ENCODE data around the gene PFDN2. TPM values are rescaled to one million over a fixed set of nuclear protein-coding genes. Genes with fewer than 3 reads are reported as not detected.

Gene PFDN2
- polyA plus RNA-seq, 1 of the 3 experiments (the other 2 are of a cell fraction), result 445 TPM

- TF ChIP-seq, protein P1, sequence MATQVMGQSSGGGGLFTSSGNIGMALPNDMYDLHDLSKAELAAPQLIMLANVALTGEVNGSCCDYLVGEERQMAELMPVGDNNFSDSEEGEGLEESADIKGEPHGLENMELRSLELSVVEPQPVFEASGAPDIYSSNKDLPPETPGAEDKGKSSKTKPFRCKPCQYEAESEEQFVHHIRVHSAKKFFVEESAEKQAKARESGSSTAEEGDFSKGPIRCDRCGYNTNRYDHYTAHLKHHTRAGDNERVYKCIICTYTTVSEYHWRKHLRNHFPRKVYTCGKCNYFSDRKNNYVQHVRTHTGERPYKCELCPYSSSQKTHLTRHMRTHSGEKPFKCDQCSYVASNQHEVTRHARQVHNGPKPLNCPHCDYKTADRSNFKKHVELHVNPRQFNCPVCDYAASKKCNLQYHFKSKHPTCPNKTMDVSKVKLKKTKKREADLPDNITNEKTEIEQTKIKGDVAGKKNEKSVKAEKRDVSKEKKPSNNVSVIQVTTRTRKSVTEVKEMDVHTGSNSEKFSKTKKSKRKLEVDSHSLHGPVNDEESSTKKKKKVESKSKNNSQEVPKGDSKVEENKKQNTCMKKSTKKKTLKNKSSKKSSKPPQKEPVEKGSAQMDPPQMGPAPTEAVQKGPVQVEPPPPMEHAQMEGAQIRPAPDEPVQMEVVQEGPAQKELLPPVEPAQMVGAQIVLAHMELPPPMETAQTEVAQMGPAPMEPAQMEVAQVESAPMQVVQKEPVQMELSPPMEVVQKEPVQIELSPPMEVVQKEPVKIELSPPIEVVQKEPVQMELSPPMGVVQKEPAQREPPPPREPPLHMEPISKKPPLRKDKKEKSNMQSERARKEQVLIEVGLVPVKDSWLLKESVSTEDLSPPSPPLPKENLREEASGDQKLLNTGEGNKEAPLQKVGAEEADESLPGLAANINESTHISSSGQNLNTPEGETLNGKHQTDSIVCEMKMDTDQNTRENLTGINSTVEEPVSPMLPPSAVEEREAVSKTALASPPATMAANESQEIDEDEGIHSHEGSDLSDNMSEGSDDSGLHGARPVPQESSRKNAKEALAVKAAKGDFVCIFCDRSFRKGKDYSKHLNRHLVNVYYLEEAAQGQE (IDR thresholded peaks at IDR 0.05; ENCODE audit: low read depth, low read length), result no peak
- TF ChIP-seq POLR2AphosphoS5 (IDR thresholded peaks at IDR 0.05; ENCODE audit: low read depth, low read length) (peak; percentile 29; the same call in 1 of the 2 replicates), RAD21 (IDR thresholded peaks at IDR 0.05; ENCODE audit: low read length) (no peak), NFIC (IDR thresholded peaks at IDR 0.05; ENCODE audit: borderline replicate concordance) (peak; percentile 59; the same call in 1 of the 2 replicates), GATA2 (CRISPR knock-in tag; IDR thresholded peaks at IDR 0.05) (no peak), RCOR1 (IDR thresholded peaks at IDR 0.05; ENCODE audit: low read length) (no peak)
- TF ChIP-seq, protein P2, sequence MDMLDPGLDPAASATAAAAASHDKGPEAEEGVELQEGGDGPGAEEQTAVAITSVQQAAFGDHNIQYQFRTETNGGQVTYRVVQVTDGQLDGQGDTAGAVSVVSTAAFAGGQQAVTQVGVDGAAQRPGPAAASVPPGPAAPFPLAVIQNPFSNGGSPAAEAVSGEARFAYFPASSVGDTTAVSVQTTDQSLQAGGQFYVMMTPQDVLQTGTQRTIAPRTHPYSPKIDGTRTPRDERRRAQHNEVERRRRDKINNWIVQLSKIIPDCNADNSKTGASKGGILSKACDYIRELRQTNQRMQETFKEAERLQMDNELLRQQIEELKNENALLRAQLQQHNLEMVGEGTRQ (IDR thresholded peaks at IDR 0.05; ENCODE audit: borderline replicate concordance, low read depth, low read length), result no peak
Measured at GRCh38 chr1:161115132-161115711, 2.6 kb downstream of the PFDN2 start (continued).

DNA sequence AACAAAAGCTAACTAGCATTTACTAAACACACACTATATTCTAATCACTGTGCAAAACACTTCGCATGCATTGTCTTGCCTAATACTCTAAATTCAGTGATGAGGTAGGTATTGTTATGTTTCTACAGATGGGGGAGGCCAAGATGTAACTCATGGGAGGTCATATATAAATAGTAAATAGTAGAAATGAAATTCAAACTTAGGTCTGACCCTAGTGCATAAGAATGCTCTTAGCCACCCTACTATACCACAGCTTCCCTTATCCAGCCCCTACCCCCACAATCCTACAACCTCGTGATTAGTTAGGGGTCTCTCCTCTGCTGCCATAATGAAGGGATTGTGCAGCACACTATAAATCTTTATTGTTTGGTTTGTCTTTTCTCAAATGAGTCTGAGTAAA is 3.3 kb downstream of the PFDN2 start:
- no peaks in the 10 kb centered on the region for H3K9me2 ChIP-seq
- H3K27me3 ChIP-seq (ENCODE audit: insufficient read depth), result no peaks in the 10 kb centered on the region
- peaks cover 7 to 24% of the 10 kb centered on the region in 2 experiments for H3K36me3 ChIP-seq (replicated peaks in 1 of 2; ENCODE audit: control insufficient read depth in 1 of 2, insufficient read depth in 2 of 2, low read length in 1 of 2)
- H3K4me2 ChIP-seq, result no peak overlapping the region
- H3F3A ChIP-seq (replicated peaks; ENCODE audit: insufficient read depth), result peaks cover 12% of the 10 kb centered on the region
- no peak overlapping the region for H2AFZ ChIP-seq (ENCODE audit: low read depth)
- no peaks in the 10 kb centered on the region for H3K9me3 ChIP-seq
- 83% methylated on average over 2 of the region's 2 CpGs for WGBS (ENCODE audit: low lambda C conversion rate)
- CTCF ChIA-PET, result interaction anchor here (2.2 kb wide), 1 partner anchor 17 kb away, joined by 6 read pairs; no protein-coding TSS in a partner anchor
- no peak for DNase-seq
- H3K79me2 ChIP-seq (ENCODE audit: insufficient read depth), result peaks cover 100% of the 10 kb centered on the region
- peaks cover 13 to 20% of the 10 kb centered on the region in 2 experiments; a peak in 3 of 4 replicates for H3K4me1 ChIP-seq (ENCODE audit: control insufficient read depth in 1 of 2, insufficient read depth in 2 of 2, low read depth in 1 of 2, low read length in 1 of 2)
- H3K9ac ChIP-seq, result no peak overlapping the region
- POLR2A ChIA-PET, result no interaction called here
- TF ChIP-seq GABPA (IDR thresholded peaks at IDR 0.05; ENCODE audit: low read depth) (no peak), NRF1 (IDR thresholded peaks at IDR 0.05; ENCODE audit: low read depth, low read length) (no peak), CHD2 (IDR thresholded peaks at IDR 0.05; ENCODE audit: low read length, partially characterized antibody) (no peak), RCOR1 (IDR thresholded peaks at IDR 0.05; ENCODE audit: low read length) (no peak), TAF1 (IDR thresholded peaks at IDR 0.05; ENCODE audit: borderline replicate concordance, low read depth, low read length) (no peak), JUND (IDR thresholded peaks at IDR 0.05) (no peak), POLR2AphosphoS5 (IDR thresholded peaks at IDR 0.05; ENCODE audit: low read depth, low read length) (no peak), GATA2 (CRISPR knock-in tag; IDR thresholded peaks at IDR 0.05) (no peak), MXI1 (IDR thresholded peaks at IDR 0.05; ENCODE audit: low read depth, low read length) (no peak), FOXM1 (IDR thresholded peaks at IDR 0.05; ENCODE audit: low read depth) (no peak), NFIC (IDR thresholded peaks at IDR 0.05; ENCODE audit: borderline replicate concordance) (no peak)
- TF ChIP-seq, protein P1 (IDR thresholded peaks at IDR 0.05; ENCODE audit: low read depth, low read length), result no peak
- TF ChIP-seq, protein P3, sequence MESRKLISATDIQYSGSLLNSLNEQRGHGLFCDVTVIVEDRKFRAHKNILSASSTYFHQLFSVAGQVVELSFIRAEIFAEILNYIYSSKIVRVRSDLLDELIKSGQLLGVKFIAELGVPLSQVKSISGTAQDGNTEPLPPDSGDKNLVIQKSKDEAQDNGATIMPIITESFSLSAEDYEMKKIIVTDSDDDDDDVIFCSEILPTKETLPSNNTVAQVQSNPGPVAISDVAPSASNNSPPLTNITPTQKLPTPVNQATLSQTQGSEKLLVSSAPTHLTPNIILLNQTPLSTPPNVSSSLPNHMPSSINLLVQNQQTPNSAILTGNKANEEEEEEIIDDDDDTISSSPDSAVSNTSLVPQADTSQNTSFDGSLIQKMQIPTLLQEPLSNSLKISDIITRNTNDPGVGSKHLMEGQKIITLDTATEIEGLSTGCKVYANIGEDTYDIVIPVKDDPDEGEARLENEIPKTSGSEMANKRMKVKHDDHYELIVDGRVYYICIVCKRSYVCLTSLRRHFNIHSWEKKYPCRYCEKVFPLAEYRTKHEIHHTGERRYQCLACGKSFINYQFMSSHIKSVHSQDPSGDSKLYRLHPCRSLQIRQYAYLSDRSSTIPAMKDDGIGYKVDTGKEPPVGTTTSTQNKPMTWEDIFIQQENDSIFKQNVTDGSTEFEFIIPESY (IDR thresholded peaks at IDR 0.05; ENCODE audit: borderline replicate concordance, low read depth), result no peak
- TF ChIP-seq, protein P4, sequence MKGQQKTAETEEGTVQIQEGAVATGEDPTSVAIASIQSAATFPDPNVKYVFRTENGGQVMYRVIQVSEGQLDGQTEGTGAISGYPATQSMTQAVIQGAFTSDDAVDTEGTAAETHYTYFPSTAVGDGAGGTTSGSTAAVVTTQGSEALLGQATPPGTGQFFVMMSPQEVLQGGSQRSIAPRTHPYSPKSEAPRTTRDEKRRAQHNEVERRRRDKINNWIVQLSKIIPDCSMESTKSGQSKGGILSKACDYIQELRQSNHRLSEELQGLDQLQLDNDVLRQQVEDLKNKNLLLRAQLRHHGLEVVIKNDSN (IDR thresholded peaks at IDR 0.05; ENCODE audit: borderline replicate concordance, low read depth), result no peak
- peaks cover 50% of the 10 kb centered on the region for H4K20me1 ChIP-seq (ENCODE audit: insufficient read depth)
- H3K27ac ChIP-seq (ENCODE audit: low read depth in 2 of 2, low read length in 1 of 2), result peak overlapping the region in 1 of 2 experiments; percentile 39; a peak in 1 of 4 replicates
- no peak overlapping the region for H3K4me3 ChIP-seq (ENCODE audit: low read depth in 2 of 2, low read length in 1 of 2)
